ENCODE measurements around the gene DSTN.

DSTN gene

GRCh38 chr20:17612287-17612991 lies 42.6 kb downstream of the DSTN start:
- peak; percentile 33 for DNase-seq (ENCODE audit: low spot score)

- no peak for DNase-seq (ENCODE audit: low spot score)
Observed at GRCh38 chr20:17612992-17613327, 43.1 kb downstream of the DSTN start.

DNA sequence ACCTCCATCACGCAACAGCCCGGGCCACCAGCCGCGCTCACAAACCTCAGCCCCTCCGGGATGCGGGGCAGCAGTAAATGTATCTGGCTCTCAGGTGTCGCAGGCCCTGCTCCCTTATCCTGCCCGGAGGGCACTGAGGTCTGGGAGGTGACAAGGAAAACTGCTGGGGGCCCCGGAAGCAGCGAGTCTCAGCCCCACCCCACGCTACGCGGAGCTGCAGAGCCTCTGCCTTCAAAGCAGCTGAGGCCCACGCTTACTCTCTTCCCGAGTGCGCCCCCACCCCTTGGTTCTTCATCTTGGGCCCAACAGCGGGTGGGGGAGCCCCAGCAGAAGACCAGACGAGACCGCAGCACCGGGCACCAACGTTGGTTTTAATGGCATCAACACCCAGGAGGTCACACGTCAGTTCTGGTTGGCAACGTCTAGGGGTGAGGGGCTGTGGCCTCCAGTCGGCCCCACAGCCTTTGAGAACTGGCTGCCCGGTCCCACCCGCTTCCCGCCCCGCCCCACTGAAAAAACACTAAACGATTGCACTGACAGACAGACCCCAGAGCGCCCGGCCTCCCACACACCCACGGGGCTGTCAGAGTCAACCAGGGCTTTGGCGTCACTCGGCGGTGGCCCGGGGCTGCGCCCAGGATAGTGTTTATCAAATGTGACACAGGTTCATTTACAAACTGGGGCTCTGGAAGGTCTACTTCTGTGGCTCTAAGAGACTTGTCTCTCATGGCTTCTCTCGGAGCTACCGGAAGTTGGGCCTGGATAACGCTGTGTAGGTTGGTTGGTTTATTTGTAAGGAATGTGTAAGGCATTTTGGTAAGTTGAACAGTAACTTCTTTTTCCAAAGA lies 43.7 kb downstream of the DSTN start:
- no peak for DNase-seq (ENCODE audit: low spot score)

- no peak for DNase-seq (ENCODE audit: low spot score)
Observed at GRCh38 chr20:17614176-17614811, 44.4 kb downstream of the DSTN start.

- no peak for DNase-seq (ENCODE audit: low spot score)
Observed at GRCh38 chr20:17614812-17615644, 45.2 kb downstream of the DSTN start.

GRCh38 chr20:17615645-17616479 lies 46.0 kb downstream of the DSTN start:
- DNase-seq (ENCODE audit: low spot score), result no peak

DNA sequence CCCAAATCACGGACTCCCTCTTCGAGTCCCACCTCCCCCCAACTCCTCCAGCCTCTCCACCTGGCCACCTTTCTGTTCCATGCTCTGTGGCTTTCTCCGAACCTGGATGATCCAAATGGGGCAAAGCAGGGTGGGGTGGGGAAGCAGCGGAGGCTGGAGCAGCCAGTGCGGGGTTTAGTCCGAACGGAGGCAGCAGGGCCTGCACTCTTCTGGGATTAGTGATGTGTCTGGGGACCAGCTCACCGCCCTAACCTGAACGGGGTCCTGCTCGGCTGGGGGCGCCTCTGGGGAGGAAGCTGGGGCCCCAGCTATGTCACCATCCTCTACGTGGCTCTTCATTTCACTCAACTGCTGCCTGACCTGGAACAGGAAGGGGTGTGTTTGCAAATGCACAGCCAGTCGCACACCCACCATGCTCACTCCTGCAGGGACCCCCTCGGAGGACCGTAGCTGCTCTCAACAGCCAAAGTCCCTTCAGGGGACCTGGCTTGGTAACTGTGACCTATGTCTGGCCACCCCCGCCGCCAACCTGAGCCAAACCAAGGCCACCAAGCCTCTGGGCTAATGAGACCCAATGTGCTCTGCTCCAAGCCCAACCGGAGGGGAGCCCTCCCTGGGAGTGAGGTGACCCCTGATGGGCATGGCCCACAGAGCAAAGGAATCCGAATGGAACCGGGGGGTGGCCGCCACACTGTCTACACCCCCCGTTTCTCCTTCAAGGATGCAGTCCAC lies 46.8 kb downstream of the DSTN start:
- no peak for DNase-seq (ENCODE audit: low spot score)

DNA sequence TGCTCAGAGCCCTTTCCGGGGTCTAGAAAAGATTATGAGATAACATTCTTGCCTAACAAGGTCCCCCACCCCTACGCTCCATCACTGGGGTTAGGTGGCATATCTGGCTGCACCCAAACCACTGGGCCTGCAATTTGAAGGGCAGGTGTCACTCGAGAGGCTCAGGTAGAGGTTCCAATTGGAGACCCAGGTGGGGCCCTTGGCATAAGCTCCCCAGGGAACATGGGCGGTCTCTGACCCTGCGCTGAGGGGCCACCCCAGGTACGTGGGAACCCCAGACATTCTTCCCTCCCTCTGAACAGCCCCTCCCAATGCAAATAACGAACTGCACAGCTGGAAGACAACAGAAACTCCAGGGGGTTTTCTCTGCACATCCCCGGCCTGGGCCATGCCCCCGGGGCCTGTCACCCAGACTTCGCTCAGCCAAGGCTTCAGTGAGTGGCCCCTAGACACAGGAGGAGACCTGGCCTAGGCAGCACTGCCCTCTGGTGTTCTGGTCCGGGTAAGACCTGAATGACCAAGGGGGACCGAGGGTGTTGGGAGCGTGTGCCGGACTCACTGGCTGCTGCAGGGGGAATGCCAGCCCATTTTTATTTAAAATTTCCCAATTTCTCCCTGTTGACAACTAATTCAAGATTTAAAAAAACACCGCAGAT lies 47.5 kb downstream of the DSTN start:
- DNase-seq (ENCODE audit: low spot score), result peak; percentile 35

DNA sequence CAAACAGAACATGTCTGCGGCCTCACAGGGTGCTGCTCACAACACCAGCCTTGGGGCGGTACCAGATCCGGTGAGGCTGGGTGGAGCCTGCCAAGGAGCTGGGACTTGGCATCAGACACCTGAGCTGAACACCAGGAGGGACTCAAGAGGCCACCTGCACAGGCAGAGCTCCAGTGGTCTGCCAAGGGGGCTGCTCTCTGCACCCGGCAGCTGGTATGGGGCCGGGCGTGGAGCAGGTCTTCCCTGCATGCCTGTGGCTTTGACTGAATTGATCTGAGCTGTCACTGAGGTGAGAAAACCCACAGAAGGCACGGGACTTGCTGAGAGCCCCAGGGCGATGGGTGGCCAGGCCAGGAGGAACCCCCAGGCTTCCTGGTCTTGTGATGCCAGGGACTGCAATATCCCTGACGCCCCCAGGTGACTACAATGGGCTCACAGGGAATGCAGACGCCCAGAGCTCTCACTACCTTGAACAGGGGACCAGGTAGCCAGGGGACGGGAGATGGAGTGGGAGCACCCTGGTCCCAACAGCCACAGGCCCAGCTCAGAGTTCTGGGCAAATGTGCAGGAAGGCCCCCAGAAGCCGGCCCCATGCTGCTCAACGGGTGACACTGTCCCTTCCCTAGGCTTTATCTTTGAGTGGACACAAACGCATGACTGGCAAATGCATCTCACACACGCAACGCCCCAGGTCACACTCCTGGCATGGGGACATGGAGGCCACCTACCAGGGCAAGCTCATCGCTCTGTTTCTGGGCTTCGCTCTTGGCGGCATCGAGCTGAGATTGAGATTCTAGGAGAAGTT lies 48.2 kb downstream of the DSTN start:
- no peak for DNase-seq (ENCODE audit: low spot score)

DNA sequence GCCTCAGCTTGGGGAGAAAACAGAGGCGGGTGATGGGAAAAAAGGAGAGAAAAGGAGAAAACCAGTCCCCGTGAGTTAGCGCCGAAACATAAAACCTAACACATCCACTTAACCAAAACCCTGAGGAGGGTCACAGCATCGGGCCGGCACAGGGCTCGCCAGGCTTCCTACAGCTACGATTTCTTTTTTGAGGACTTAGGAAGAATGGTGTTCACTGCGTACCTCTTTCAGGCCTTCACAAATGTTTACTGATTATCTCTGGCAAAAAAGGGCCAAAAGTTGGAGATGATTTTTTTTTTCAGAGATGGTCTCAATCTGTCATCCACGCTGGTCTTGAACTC lies 48.8 kb downstream of the DSTN start:
- DNase-seq (ENCODE audit: low spot score), result no peak

DNA sequence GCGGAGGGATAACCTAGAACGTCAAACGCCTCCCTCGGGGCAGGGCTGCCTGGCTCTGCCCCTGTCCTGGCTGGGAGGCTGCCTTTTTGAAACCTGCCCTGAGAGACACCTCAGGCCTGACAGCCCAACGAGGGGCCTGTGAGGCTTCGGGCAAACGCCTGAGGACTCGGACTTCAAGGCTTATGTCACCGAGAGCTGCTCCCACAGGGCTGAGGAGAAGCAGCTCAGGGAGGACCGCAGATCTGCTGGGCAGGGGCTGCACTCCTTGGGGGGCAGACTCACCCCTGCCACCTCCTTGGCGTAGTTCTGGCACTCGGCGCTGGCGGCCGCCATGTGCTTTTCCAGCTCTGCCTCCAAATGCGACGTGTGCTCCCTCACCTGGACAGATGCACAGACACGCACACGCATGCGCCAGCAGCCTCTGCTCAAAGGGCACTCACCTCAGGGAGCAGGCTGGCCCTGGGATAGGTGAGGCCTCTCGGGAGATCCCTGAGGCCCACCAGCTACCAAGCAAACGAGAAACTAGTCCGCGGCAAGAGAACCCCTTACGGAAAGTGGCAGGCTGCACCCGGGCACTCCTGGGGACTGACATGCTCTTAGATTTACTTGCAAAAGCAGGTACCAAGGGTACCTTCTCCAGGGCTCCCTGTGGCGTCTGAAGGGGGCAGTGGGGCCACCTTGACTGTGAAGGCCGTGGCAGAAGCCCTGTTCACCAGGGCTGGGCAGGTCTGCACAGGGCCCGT lies 49.6 kb downstream of the DSTN start:
- no peak for DNase-seq (ENCODE audit: low spot score)

DNA sequence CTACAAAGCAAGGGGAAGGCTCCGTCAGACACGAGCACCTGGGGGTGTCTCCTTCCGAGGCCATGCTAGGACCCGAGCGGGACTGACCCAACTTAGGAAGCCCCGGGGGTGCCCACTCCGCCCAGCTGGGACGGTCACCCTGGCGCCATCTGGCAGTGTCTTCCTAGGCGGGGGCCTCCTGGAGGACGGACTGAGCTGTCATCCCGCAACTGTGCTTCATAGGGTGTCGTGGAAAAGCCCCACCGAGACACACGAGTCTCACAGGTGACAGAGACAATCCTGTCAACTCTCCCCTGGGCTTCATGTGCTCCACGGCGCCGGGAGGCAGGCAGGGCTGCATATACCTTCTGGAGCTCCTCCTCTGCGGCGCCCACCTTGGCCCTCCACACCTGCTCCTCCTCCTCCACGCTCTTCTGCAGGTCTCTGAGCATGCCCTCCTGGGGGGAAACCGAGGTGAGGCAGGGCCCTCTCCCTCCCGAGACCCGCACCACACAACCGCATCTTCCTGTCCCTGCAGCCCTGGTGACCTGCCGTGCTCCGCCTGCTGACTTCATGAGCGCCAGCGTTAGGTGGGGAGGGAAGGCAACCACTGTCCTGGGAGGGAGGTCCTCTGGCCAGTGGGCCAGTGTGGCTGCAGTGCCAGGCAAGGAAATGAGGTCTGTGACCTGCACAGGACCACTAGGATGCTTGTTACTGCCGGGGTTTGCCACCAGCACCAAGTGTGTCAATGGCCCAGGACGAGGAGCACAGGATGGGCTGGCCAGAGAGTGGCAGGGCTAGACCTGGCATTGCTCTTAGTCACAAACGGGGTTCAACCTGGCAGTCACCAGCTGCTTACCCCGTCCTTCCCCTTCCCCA lies 50.7 kb downstream of the DSTN start:
- no peak for DNase-seq (ENCODE audit: low spot score)

- DNase-seq (ENCODE audit: low spot score), result no peak
Observed at GRCh38 chr20:17621229-17621968, 51.5 kb downstream of the DSTN start.

DNA sequence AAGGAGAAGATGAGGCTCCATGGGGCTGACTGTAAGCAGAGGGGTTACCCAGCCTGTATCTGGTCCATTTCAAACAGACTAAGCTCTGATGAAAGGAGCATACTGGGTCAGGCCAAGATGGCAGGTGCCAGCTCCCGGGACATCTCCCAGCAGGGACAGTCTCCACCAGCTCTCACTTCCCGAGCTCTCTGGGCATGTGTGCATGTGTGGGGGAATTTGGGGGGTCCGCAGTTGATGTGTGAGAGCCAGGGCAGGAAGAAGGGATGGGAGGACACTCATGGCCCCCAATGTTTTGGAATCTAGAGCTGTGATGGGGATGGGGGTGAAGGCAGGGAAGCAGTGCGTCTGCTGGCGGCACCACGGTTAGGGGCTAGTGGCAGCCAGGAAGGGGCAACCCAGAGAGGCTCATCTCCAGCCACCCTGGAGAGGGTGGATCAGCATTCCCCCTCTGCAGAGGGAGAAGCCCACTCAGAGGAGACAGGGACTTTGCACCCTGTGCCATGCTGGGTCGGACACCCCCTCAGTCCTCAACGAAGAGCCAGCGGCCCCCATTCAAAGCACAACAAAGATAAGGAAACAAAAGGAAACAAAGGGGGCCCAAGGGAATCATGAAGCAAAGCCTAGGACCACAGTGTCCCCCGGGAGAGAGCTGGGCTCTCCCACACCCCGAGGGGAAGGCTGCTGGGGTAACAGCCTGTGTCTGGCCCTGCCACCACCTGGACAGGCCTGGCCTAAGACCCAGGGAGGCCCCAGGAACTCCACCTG lies 52.4 kb downstream of the DSTN start:
- DNase-seq (ENCODE audit: low spot score), result no peak

GRCh38 chr20:17622851-17623508 lies 53.1 kb downstream of the DSTN start:
- no peak for DNase-seq (ENCODE audit: low spot score)

DNA sequence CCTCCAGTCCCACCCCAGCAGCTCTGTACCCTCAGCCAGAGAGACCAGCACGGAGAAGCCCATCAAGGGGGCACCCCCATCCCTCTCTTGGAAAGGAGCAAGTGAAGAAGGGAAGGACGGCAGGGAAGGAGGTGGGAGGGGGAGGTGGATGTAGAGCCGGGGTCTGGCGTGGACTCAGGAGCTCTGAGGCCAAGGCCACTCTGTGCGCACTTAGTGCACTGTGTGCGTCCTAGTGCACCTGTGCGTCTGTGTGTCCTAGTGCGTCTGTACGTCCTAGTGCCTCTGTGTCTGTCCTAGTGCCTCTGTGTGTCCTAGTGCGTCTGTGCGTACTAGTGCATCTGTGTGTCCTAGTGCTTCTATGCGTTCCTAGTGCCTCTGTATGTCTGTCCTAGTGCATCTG lies 54.2 kb downstream of the DSTN start:
- DNase-seq (ENCODE audit: low spot score), result no peak

All from CD4-positive, alpha-beta T cell treated with Interleukin-6 at 100 ng/mL for 8 hours (primary cell).